ENCODE measurements around the gene CNOT2.

- TF ChIP-seq, protein P1, sequence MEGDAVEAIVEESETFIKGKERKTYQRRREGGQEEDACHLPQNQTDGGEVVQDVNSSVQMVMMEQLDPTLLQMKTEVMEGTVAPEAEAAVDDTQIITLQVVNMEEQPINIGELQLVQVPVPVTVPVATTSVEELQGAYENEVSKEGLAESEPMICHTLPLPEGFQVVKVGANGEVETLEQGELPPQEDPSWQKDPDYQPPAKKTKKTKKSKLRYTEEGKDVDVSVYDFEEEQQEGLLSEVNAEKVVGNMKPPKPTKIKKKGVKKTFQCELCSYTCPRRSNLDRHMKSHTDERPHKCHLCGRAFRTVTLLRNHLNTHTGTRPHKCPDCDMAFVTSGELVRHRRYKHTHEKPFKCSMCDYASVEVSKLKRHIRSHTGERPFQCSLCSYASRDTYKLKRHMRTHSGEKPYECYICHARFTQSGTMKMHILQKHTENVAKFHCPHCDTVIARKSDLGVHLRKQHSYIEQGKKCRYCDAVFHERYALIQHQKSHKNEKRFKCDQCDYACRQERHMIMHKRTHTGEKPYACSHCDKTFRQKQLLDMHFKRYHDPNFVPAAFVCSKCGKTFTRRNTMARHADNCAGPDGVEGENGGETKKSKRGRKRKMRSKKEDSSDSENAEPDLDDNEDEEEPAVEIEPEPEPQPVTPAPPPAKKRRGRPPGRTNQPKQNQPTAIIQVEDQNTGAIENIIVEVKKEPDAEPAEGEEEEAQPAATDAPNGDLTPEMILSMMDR (IDR thresholded peaks at IDR 0.05) = no peak
- no peak for TF ChIP-seq POLR2A (IDR thresholded peaks at IDR 0.05)
These were observed 76.4 kb downstream of the CNOT2 start for GRCh38 chr12:70319605-70320004.

All from heart left ventricle (tissue), 13 donors.